Calu3 (cell line): Measurements from ENCODE around the gene MYOM1. TPM values are rescaled to one million over a fixed set of nuclear protein-coding genes. Genes with fewer than 3 reads are reported as not detected.

Experiments used
- BruUV-seq: library from RNA; stranded (reverse); fragments of 400-500 nt; replicated peaks from 2 replicates; lab custom pipeline; 2021; lab: Mats Ljungman, UMichigan
- CTCF ChIA-PET: fragments of 300-600 bp; sonication (Branson Sonifier 250); formaldehyde crosslinking; loops from one replicate; lab custom pipeline; 2022; ENCODE audit warnings: antibody characterized with exemption; lab: Charles Lee
- DNase-seq: peaks from one replicate; pipeline ENCODE4 v3.0.0; 2022
- H3K27ac Mint-ChIP-seq: one replicate; pipeline ENCODE4 v1.8.0; 2022; ENCODE audit warnings: mixed read lengths; ENCODE audit not compliant: unreplicated experiment
- H3K27me3 Mint-ChIP-seq: one replicate; pipeline ENCODE4 v1.8.0; 2022; ENCODE audit warnings: mixed read lengths; ENCODE audit not compliant: unreplicated experiment
- H3K36me3 Mint-ChIP-seq: one replicate; pipeline ENCODE4 v1.8.0; 2022; ENCODE audit warnings: mild to moderate bottlenecking, moderate library complexity, mixed read lengths; ENCODE audit not compliant: insufficient read depth, unreplicated experiment
- H3K4me1 Mint-ChIP-seq: one replicate; pipeline ENCODE4 v1.8.0; 2022; ENCODE audit warnings: mild to moderate bottlenecking, low read depth, mixed read lengths; ENCODE audit not compliant: unreplicated experiment
- H3K4me3 Mint-ChIP-seq: one replicate; pipeline ENCODE4 v1.8.0; 2022; ENCODE audit warnings: mild to moderate bottlenecking, low read depth, moderate library complexity, mixed read lengths; ENCODE audit not compliant: unreplicated experiment
- H3K9me3 Mint-ChIP-seq: one replicate; pipeline ENCODE4 v1.8.0; 2022; ENCODE audit warnings: low read depth, mixed read lengths; ENCODE audit not compliant: unreplicated experiment
- CTCF ChIP-seq: fragments of 200-600 bp; IDR thresholded peaks from one replicate; pipeline ENCODE4 v1.8.0; 2022; ENCODE audit warnings: antibody characterized with exemption; ENCODE audit not compliant: unreplicated experiment
- intact Hi-C: fragments of 100-400 bp; cut with micrococcal nuclease; formaldehyde crosslinking; loops from one replicate; pipeline ENCODE4 v1.10.0; 2022; ENCODE audit not compliant: unreplicated experiment
- total RNA-seq: library from RNA; stranded (reverse); gene quantifications from 2 replicates; pipeline ENCODE4 v1.2.3, GENCODE V29; 2022

Gene MYOM1
- total RNA-seq, 1 experiment from 2014 or later = 16.5 TPM

- H3K9me3 Mint-ChIP-seq = no peaks in the 10 kb centered on the region
- no peak overlapping the region for H3K4me3 Mint-ChIP-seq
- no peaks in the 10 kb centered on the region for H3K36me3 Mint-ChIP-seq
- no peaks in the 10 kb centered on the region for H3K27me3 Mint-ChIP-seq
- BruUV-seq = no TSS peak
- intact Hi-C loops = no loop called here
- H3K4me1 Mint-ChIP-seq = peaks cover 42% of the 10 kb centered on the region
- CTCF ChIA-PET = no interaction called here
- TF ChIP-seq CTCF = no peak
- no peak overlapping the region for H3K27ac Mint-ChIP-seq
- DNase-seq = no peak
Measured at GRCh38 chr18:3042379-3042778, 177.4 kb downstream of the MYOM1 start.

GRCh38 chr18:3041843-3042242, 177.9 kb downstream of the MYOM1 start:
- no peak for DNase-seq
- no peaks in the 10 kb centered on the region for H3K36me3 Mint-ChIP-seq
- no peak for TF ChIP-seq CTCF
- H3K9me3 Mint-ChIP-seq = no peaks in the 10 kb centered on the region
- H3K27ac Mint-ChIP-seq = no peak overlapping the region
- intact Hi-C loops = no loop called here
- no peaks in the 10 kb centered on the region for H3K27me3 Mint-ChIP-seq
- no peak overlapping the region for H3K4me3 Mint-ChIP-seq
- no TSS peak for BruUV-seq
- H3K4me1 Mint-ChIP-seq = peaks cover 42% of the 10 kb centered on the region
- CTCF ChIA-PET = no interaction called here

GRCh38 chr18:3040881-3041280, 178.9 kb downstream of the MYOM1 start:
- BruUV-seq = no TSS peak
- Mint-ChIP-seq H3K4me3 (no peak overlapping the region), H3K4me1 (peaks cover 35% of the 10 kb centered on the region), H3K36me3 (no peaks in the 10 kb centered on the region), H3K9me3 (no peaks in the 10 kb centered on the region), H3K27me3 (no peaks in the 10 kb centered on the region), H3K27ac (no peak overlapping the region)
- intact Hi-C loops = no loop called here
- no peak for DNase-seq
- CTCF ChIA-PET = no interaction called here
- TF ChIP-seq CTCF = no peak

GRCh38 chr18:3040173-3040572, 179.6 kb downstream of the MYOM1 start:
- TF ChIP-seq CTCF = no peak
- no peak for DNase-seq
- Mint-ChIP-seq H3K4me3 (no peak overlapping the region), H3K27me3 (no peaks in the 10 kb centered on the region), H3K9me3 (no peaks in the 10 kb centered on the region), H3K27ac (no peak overlapping the region), H3K4me1 (peaks cover 28% of the 10 kb centered on the region), H3K36me3 (no peaks in the 10 kb centered on the region)
- intact Hi-C loops = no loop called here
- BruUV-seq = no TSS peak
- CTCF ChIA-PET = no interaction called here
